Smooth muscle cell (in vitro differentiated cells): ENCODE measurements around the gene AKAP9. TPM values are rescaled to one million over a fixed set of nuclear protein-coding genes. Genes with fewer than 3 reads are reported as not detected.

ENCODE experiments used
- DNase-seq: peaks from one replicate; lab custom pipeline; 2025; ENCODE audit not compliant: unreplicated experiment; lab: John Stamatoyannopoulos, UW
- H2AFZ ChIP-seq: fragments of 200-600 bp; sonication (generic); 2 replicates; pipeline ENCODE4 v1.6.0; 2016; ENCODE audit warnings: antibody characterized with exemption, low read depth, mild to moderate bottlenecking
- H3F3A ChIP-seq: fragments of 200-600 bp; sonication (generic); 2 replicates; pipeline ENCODE4 v1.6.0; 2017; ENCODE audit warnings: antibody characterized with exemption, low read depth
- H3K27ac ChIP-seq: fragments of 200-600 bp; sonication (generic); 2 replicates; pipeline ENCODE4 v1.5.1; 2016; ENCODE audit warnings: low read depth, mild to moderate bottlenecking
- H3K27me3 ChIP-seq: fragments of 200-600 bp; sonication (generic); 2 replicates; pipeline ENCODE4 v1.6.1; 2016; ENCODE audit warnings: low read depth, mild to moderate bottlenecking
- H3K36me3 ChIP-seq: fragments of 200-600 bp; sonication (generic); 2 replicates; pipeline ENCODE4 v1.5.1; 2016; ENCODE audit warnings: low read depth
- H3K4me1 ChIP-seq: fragments of 200-600 bp; sonication (generic); 2 replicates; pipeline ENCODE4 v1.5.1; 2016; ENCODE audit warnings: low read depth
- H3K4me2 ChIP-seq: fragments of 200-600 bp; sonication (generic); 2 replicates; pipeline ENCODE4 v1.6.0; 2016; ENCODE audit warnings: mild to moderate bottlenecking
- H3K4me3 ChIP-seq: fragments of 200-600 bp; sonication (generic); 2 replicates; pipeline ENCODE4 v1.5.1; 2016; ENCODE audit warnings: mild to moderate bottlenecking
- H3K79me2 ChIP-seq: fragments of 200-600 bp; sonication (generic); 2 replicates; pipeline ENCODE4 v1.6.0; 2016; ENCODE audit warnings: low read depth, mild to moderate bottlenecking
- H3K9ac ChIP-seq: fragments of 200-600 bp; sonication (generic); 2 replicates; pipeline ENCODE4 v1.6.0; 2016; ENCODE audit warnings: low read depth
- H3K9me3 ChIP-seq: fragments of 200-600 bp; sonication (generic); replicated peaks from 2 replicates; pipeline ENCODE4 v1.5.1; 2016; ENCODE audit warnings: low read depth
- H4K20me1 ChIP-seq: fragments of 200-600 bp; sonication (generic); 2 replicates; pipeline ENCODE4 v1.6.0; 2016; ENCODE audit warnings: low read depth
- CTCF ChIP-seq: fragments of 200-600 bp; sonication (generic); IDR thresholded peaks from 2 replicates; pipeline ENCODE4 v1.5.1; 2017; ENCODE audit warnings: borderline replicate concordance, mild to moderate bottlenecking, antibody characterized with exemption; ENCODE audit not compliant: insufficient read depth, poor library complexity, severe bottlenecking
- WGBS: methylation state at CpG from one replicate; pipeline ENCODE4 v1.1.7; 2016; ENCODE audit warnings: low lambda C conversion rate; 5-methylcytosine and 5-hydroxymethylcytosine counted together
- polyA plus RNA-seq: library from polyadenylated mRNA; unstranded; fragments of >200 nt; fragmentation: Nextera tagmentation; extraction: Ambion mirVana; gene quantifications from 2 replicates; pipeline ENCODE4 v1.2.1, GENCODE V29; 2016
- total RNA-seq: library from RNA; depleted of rRNA; stranded (reverse); fragments of >200 nt; gene quantifications from 2 replicates; pipeline ENCODE4 v1.2.3, GENCODE V29; 2014

AKAP9 gene
- total and polyA plus RNA-seq, 2 experiments from 2014 or later, result 41.7 to 57.8 TPM

GRCh38 chr7:92039900-92040299 lies 99.2 kb downstream of the AKAP9 start:
- H3K79me2 ChIP-seq, result no peaks in the 10 kb centered on the region
- H3K4me2 ChIP-seq, result no peak overlapping the region
- no peak overlapping the region for H3K27ac ChIP-seq
- DNase-seq, result no peak
- no peak overlapping the region for H3K9ac ChIP-seq
- WGBS, result 96% methylated on average over 1 of the region's 1 CpG
- H2AFZ ChIP-seq, result no peak overlapping the region
- H3K27me3 ChIP-seq, result no peaks in the 10 kb centered on the region
- peaks cover 10% of the 10 kb centered on the region for H3K4me1 ChIP-seq
- no peaks in the 10 kb centered on the region for H3K9me3 ChIP-seq
- no peak overlapping the region for H3K4me3 ChIP-seq
- peaks cover 27% of the 10 kb centered on the region for H3K36me3 ChIP-seq
- H3F3A ChIP-seq, result no peaks in the 10 kb centered on the region
- H4K20me1 ChIP-seq, result no peaks in the 10 kb centered on the region
- no peak for TF ChIP-seq CTCF

GRCh38 chr7:92042056-92042737 lies 101.5 kb downstream of the AKAP9 start:
- WGBS, result 90% methylated on average over 4 of the region's 4 CpGs
- Histone ChIP-seq H3K4me1 (no peaks in the 10 kb centered on the region), H3K27me3 (no peaks in the 10 kb centered on the region), H3K9me3 (no peaks in the 10 kb centered on the region), H3K4me3 (peak overlapping the region; percentile 27), H3K4me2 (no peak overlapping the region), H3K79me2 (no peaks in the 10 kb centered on the region), H4K20me1 (no peaks in the 10 kb centered on the region), H2AFZ (no peak overlapping the region), H3K27ac (no peak overlapping the region), H3F3A (no peaks in the 10 kb centered on the region), H3K36me3 (peaks cover 36% of the 10 kb centered on the region), H3K9ac (no peak overlapping the region)
- TF ChIP-seq CTCF, result no peak
- DNase-seq, result no peak

DNA sequence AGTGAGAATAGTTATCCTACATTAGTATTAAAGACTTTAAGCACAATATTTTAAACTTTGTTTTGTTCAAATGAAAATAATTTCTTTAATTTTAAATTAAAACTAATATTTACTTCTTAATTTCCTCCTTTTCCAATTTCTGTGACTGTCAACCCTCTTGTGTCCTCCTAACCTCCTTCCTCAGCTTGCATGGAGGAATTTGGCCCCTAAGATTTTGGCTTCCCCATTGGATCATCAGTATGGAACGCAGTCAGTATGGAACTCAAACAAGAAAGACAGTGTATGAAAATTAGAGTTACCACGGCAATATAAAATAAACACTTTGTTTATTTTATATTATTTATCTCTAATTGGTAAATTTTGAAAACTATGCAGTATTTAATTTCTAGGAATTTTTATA lies 102.4 kb downstream of the AKAP9 start:
- 96% methylated on average over 2 of the region's 2 CpGs for WGBS
- no peaks in the 10 kb centered on the region for H3K79me2 ChIP-seq
- DNase-seq, result no peak
- H3K27ac ChIP-seq, result no peak overlapping the region
- H4K20me1 ChIP-seq, result no peaks in the 10 kb centered on the region
- no peak overlapping the region for H3K4me2 ChIP-seq
- H3F3A ChIP-seq, result no peaks in the 10 kb centered on the region
- H3K9me3 ChIP-seq, result no peaks in the 10 kb centered on the region
- no peak overlapping the region for H3K4me3 ChIP-seq
- H3K4me1 ChIP-seq, result no peaks in the 10 kb centered on the region
- H2AFZ ChIP-seq, result no peak overlapping the region
- H3K9ac ChIP-seq, result no peak overlapping the region
- no peak for TF ChIP-seq CTCF
- peaks cover 39% of the 10 kb centered on the region for H3K36me3 ChIP-seq
- H3K27me3 ChIP-seq, result no peaks in the 10 kb centered on the region

- H3F3A ChIP-seq, result no peaks in the 10 kb centered on the region
- no peak overlapping the region for H2AFZ ChIP-seq
- peak overlapping the region; percentile 14 for H3K4me3 ChIP-seq
- no peak for TF ChIP-seq CTCF
- WGBS, result 94% methylated on average over 2 of the region's 2 CpGs
- H3K27me3 ChIP-seq, result no peaks in the 10 kb centered on the region
- no peaks in the 10 kb centered on the region for H3K79me2 ChIP-seq
- H4K20me1 ChIP-seq, result no peaks in the 10 kb centered on the region
- no peak overlapping the region for H3K9ac ChIP-seq
- H3K4me2 ChIP-seq, result no peak overlapping the region
- DNase-seq, result no peak
- H3K4me1 ChIP-seq, result no peaks in the 10 kb centered on the region
- H3K9me3 ChIP-seq, result no peaks in the 10 kb centered on the region
- H3K27ac ChIP-seq, result no peak overlapping the region
- peaks cover 36% of the 10 kb centered on the region for H3K36me3 ChIP-seq
Measured at GRCh38 chr7:92043637-92044036, 103.0 kb downstream of the AKAP9 start.
